Esophagus squamous epithelium (tissue), 4 donors: Measurements from ENCODE around the gene CEP95.

ENCODE experiments used
- POLR2A ChIP-seq, 4 donors: fragments of 450-650 bp; IDR thresholded peaks; one replicate each; pipeline ENCODE4 v1.6.1; 2017; ENCODE audit warnings: antibody characterized with exemption in 4 of 4, mild to moderate bottlenecking in 4 of 4, moderate library complexity in 3 of 4
- TF ChIP-seq, protein P1 (sequence below), 6 experiments: fragments of 450-650 bp in 4 of 6; fragments of 200-600 bp in 2 of 6; sonication (generic) in 2 of 6; IDR thresholded peaks; one replicate each; pipeline ENCODE4 v1.5.1; 2016 to 2019; ENCODE audit warnings: antibody characterized with exemption in 6 of 6, mild to moderate bottlenecking in 4 of 6, moderate library complexity in 4 of 6

DNA sequence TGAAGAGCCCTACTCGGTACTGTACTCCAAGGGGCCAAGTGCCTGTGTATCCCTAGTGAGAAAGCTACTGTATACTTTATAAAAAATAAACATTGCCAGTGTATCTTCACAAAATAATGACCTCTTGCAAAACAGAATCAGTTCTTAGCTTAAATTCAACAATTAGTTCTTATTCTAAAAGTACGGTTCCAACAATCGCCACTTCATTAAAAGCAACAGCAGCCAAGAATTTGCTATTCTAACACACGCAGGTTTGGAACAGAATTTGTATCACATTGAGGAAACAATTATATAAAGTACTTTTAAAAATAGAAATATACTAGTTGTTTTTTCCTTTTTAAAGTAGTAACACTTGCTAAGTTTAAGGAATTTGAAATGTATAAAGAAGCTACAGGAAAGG is 48.5 kb downstream of the CEP95 start:
- TF ChIP-seq, protein P1, sequence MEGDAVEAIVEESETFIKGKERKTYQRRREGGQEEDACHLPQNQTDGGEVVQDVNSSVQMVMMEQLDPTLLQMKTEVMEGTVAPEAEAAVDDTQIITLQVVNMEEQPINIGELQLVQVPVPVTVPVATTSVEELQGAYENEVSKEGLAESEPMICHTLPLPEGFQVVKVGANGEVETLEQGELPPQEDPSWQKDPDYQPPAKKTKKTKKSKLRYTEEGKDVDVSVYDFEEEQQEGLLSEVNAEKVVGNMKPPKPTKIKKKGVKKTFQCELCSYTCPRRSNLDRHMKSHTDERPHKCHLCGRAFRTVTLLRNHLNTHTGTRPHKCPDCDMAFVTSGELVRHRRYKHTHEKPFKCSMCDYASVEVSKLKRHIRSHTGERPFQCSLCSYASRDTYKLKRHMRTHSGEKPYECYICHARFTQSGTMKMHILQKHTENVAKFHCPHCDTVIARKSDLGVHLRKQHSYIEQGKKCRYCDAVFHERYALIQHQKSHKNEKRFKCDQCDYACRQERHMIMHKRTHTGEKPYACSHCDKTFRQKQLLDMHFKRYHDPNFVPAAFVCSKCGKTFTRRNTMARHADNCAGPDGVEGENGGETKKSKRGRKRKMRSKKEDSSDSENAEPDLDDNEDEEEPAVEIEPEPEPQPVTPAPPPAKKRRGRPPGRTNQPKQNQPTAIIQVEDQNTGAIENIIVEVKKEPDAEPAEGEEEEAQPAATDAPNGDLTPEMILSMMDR (IDR thresholded peaks at IDR 0.05): no peak
- TF ChIP-seq POLR2A (IDR thresholded peaks at IDR 0.05): no peak
